Activated naive CD8-positive, alpha-beta T cell treated with anti-CD3 and anti-CD28 coated beads, Interleukin-2, amount 50 U/mL, for 24 hours (primary cell): ENCODE results near the gene FLG2.
"Not testable (repeated sequence)": the region's sequence is repeated elsewhere in the genome, so short reads cannot be mapped to it uniquely, and the experiment has no call there.

Source experiments
- ATAC-seq: fragments of 150-1000 bp; cut with Tn5 transposase; one replicate; pipeline ENCODE4 v1.10.0; 2021
- DNase-seq: peaks from one replicate; pipeline ENCODE4 v3.0.0; 2021
- H3K27ac Mint-ChIP-seq: one replicate; pipeline ENCODE4 v1.8.0; 2021; ENCODE audit warnings: mild to moderate bottlenecking, mixed read lengths
- H3K27me3 Mint-ChIP-seq: one replicate; pipeline ENCODE4 v1.8.0; 2021; ENCODE audit warnings: mixed read lengths
- H3K36me3 Mint-ChIP-seq: one replicate; pipeline ENCODE4 v1.8.0; 2021; ENCODE audit warnings: low read depth, mixed read lengths
- H3K4me1 Mint-ChIP-seq: one replicate; pipeline ENCODE4 v1.8.0; 2021; ENCODE audit warnings: mixed read lengths
- H3K4me3 Mint-ChIP-seq: one replicate; pipeline ENCODE4 v1.8.0; 2021; ENCODE audit warnings: mild to moderate bottlenecking, moderate library complexity, mixed read lengths
- H3K9me3 Mint-ChIP-seq: one replicate; pipeline ENCODE4 v1.8.0; 2021; ENCODE audit warnings: mixed read lengths

Gene FLG2

GRCh38 chr1:152303139-152303872 lies 56.5 kb downstream of the FLG2 start:
- not testable (repeated sequence) for ATAC-seq, H3K27me3 Mint-ChIP-seq, H3K27ac Mint-ChIP-seq, H3K4me3 Mint-ChIP-seq, H3K36me3 Mint-ChIP-seq, H3K9me3 Mint-ChIP-seq, H3K4me1 Mint-ChIP-seq, DNase-seq
